ENCODE results near the gene RAD51B.

DNA sequence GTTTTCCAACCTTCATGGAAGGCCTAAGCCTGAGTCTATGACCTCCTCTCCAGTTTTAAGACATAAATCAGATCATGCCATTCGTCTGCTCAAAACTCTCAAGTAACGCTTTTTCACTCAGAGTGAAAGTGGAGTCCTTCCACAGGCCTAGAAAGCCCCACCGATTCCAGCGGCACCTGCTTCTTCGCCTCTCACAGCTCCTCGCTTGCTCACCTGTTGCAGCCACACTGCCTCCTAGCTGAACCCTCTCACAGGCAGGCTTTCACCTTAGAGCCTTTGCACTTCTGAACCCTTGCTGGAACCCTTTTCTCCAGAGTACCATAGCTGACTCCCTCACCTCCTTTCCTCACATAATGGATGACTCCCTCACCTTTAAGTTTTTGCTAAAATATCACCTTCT lies 672.2 kb downstream of the RAD51B start:
- TF ChIP-seq, protein P1, sequence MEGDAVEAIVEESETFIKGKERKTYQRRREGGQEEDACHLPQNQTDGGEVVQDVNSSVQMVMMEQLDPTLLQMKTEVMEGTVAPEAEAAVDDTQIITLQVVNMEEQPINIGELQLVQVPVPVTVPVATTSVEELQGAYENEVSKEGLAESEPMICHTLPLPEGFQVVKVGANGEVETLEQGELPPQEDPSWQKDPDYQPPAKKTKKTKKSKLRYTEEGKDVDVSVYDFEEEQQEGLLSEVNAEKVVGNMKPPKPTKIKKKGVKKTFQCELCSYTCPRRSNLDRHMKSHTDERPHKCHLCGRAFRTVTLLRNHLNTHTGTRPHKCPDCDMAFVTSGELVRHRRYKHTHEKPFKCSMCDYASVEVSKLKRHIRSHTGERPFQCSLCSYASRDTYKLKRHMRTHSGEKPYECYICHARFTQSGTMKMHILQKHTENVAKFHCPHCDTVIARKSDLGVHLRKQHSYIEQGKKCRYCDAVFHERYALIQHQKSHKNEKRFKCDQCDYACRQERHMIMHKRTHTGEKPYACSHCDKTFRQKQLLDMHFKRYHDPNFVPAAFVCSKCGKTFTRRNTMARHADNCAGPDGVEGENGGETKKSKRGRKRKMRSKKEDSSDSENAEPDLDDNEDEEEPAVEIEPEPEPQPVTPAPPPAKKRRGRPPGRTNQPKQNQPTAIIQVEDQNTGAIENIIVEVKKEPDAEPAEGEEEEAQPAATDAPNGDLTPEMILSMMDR (IDR thresholded peaks at IDR 0.05), result no peak
- no peak for TF ChIP-seq POLR2A (IDR thresholded peaks at IDR 0.05)

All from thyroid gland (tissue), 4 donors.